Trophoblast cell (in vitro differentiated cells and primary cell): ENCODE data around the gene ESRRG.

Source experiments
- DNase-seq, 2 donors: peaks; one replicate each; pipeline ENCODE4 v3.0.0-alpha.2; 2016
- H2AFZ ChIP-seq: 2 replicates; pipeline ENCODE4 v1.6.1; 2013; ENCODE audit warnings: low read length, moderate library complexity, mild to moderate bottlenecking; ENCODE audit not compliant: insufficient read depth, poor library complexity
- H2AK5ac ChIP-seq: 2 replicates; pipeline ENCODE4 v1.6.1; 2013; ENCODE audit warnings: mild to moderate bottlenecking, low read length
- H2BK120ac ChIP-seq: 2 replicates; pipeline ENCODE4 v1.6.1; 2013; ENCODE audit warnings: low read length, mild to moderate bottlenecking, moderate library complexity; ENCODE audit not compliant: insufficient read depth, poor library complexity
- H2BK12ac ChIP-seq: 2 replicates; pipeline ENCODE4 v1.6.1; 2013; ENCODE audit warnings: mild to moderate bottlenecking, low read length, moderate library complexity
- H2BK5ac ChIP-seq: 2 replicates; pipeline ENCODE4 v1.6.1; 2013; ENCODE audit warnings: low read length, low read depth, moderate library complexity, mild to moderate bottlenecking; ENCODE audit not compliant: poor library complexity
- H3K14ac ChIP-seq: 2 replicates; pipeline ENCODE4 v1.6.1; 2013; ENCODE audit warnings: mild to moderate bottlenecking, low read length
- H3K18ac ChIP-seq: 2 replicates; pipeline ENCODE4 v1.6.1; 2013; ENCODE audit warnings: mild to moderate bottlenecking, low read length
- H3K23ac ChIP-seq: 2 replicates; pipeline ENCODE4 v1.6.1; 2013; ENCODE audit warnings: low read length
- H3K27ac ChIP-seq: 2 replicates; pipeline ENCODE4 v1.5.1; 2013; ENCODE audit warnings: low read depth, mild to moderate bottlenecking, inconsistent platforms, low read length, moderate library complexity
- H3K27me3 ChIP-seq: 2 replicates; pipeline ENCODE4 v1.6.1; 2013; ENCODE audit warnings: inconsistent platforms, mild to moderate bottlenecking, low read length, moderate library complexity; ENCODE audit not compliant: insufficient read depth
- H3K36me3 ChIP-seq, 2 experiments: 1 replicate in 1 of 2; 2 replicates in 1 of 2; pipeline ENCODE4 v1.6.1; 2013; ENCODE audit warnings: low read length in 2 of 2, mild to moderate bottlenecking in 2 of 2, moderate library complexity in 1 of 2; ENCODE audit not compliant: insufficient read depth in 2 of 2, control insufficient read depth in 1 of 2
- H3K4ac ChIP-seq: 2 replicates; pipeline ENCODE4 v1.6.1; 2013; ENCODE audit warnings: low read depth, mild to moderate bottlenecking, low read length, moderate library complexity
- H3K4me1 ChIP-seq, 2 experiments: 1 replicate in 1 of 2; 2 replicates in 1 of 2; pipeline ENCODE4 v1.6.1; 2013; ENCODE audit warnings: low read length in 2 of 2, mild to moderate bottlenecking in 2 of 2, moderate library complexity in 1 of 2; ENCODE audit not compliant: insufficient read depth in 2 of 2, control insufficient read depth in 1 of 2
- H3K4me2 ChIP-seq: 2 replicates; pipeline ENCODE4 v1.6.1; 2013; ENCODE audit warnings: inconsistent platforms, mild to moderate bottlenecking, low read length, moderate library complexity
- H3K4me3 ChIP-seq: 2 replicates; pipeline ENCODE4 v1.5.1; 2013; ENCODE audit warnings: mild to moderate bottlenecking, low read depth, low read length, inconsistent platforms
- H3K79me1 ChIP-seq: one replicate; pipeline ENCODE4 v1.6.1; 2013; ENCODE audit warnings: low read length
- H3K79me2 ChIP-seq: 2 replicates; pipeline ENCODE4 v1.6.1; 2013; ENCODE audit warnings: low read length, mild to moderate bottlenecking; ENCODE audit not compliant: control insufficient read depth, insufficient read depth, poor library complexity
- H3K9ac ChIP-seq: 2 replicates; pipeline ENCODE4 v1.6.1; 2013; ENCODE audit warnings: mild to moderate bottlenecking, low read length
- H3K9me3 ChIP-seq: 2 replicates; pipeline ENCODE4 v1.6.1; 2013; ENCODE audit warnings: low read depth, mild to moderate bottlenecking, control low read depth, inconsistent platforms, low read length; ENCODE audit not compliant: insufficient read depth
- H4K12ac ChIP-seq: 2 replicates; pipeline ENCODE4 v1.6.1; 2013; ENCODE audit warnings: low read depth, mild to moderate bottlenecking, low read length, moderate library complexity
- H4K8ac ChIP-seq: 2 replicates; pipeline ENCODE4 v1.6.1; 2013; ENCODE audit warnings: low read depth, mild to moderate bottlenecking, low read length, moderate library complexity
- H4K91ac ChIP-seq: one replicate; pipeline ENCODE4 v1.6.1; 2013; ENCODE audit warnings: low read depth, mild to moderate bottlenecking, low read length, moderate library complexity
- WGBS: extraction: QIAGEN DNeasy Blood & Tissue Kit; methylation state at CpG from one replicate; pipeline ENCODE4 v1.1.7; 2013; ENCODE audit warnings: missing lambda C conversion rate; ENCODE audit not compliant: insufficient read length, insufficient coverage; ENCODE audit errors: extremely low coverage; 5-methylcytosine and 5-hydroxymethylcytosine counted together

The ESRRG gene

DNA sequence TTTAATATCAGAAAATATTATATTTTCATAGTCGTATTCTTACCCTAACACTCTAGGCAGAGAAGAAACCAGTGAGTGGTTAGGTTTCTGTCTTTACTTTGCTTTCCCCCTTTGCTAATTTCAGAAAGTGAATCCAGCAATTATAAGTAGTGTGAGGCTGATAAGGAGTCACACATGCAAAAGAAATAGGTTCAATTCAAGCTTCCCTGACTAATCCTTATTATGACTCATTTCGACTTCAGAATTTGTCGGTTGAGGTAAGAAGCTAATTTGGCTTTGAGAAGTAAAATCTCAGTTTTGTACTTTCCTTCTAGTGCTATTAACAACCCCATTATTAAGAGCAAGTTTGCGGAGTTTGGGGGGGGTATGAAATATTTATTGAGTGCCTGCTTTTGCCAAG, 22.4 kb downstream of the ESRRG start:
- Histone ChIP-seq H2AFZ (no peak overlapping the region), H2BK5ac (no peak overlapping the region), H2BK12ac (no peak overlapping the region), H4K12ac (no peak overlapping the region), H3K18ac (no peak overlapping the region), H2AK5ac (no peak overlapping the region), H3K79me2 (no peaks in the 10 kb centered on the region), H3K9me3 (no peaks in the 10 kb centered on the region), H3K27me3 (no peaks in the 10 kb centered on the region), H3K14ac (no peak overlapping the region), H3K23ac (no peak overlapping the region), H4K91ac (no peak overlapping the region), H2BK120ac (no peak overlapping the region), H3K4me3 (no peak overlapping the region), H3K4me1 (no peaks in the 10 kb centered on the region), H3K9ac (no peak overlapping the region), H3K36me3 (no peaks in the 10 kb centered on the region), H3K4me2 (no peak overlapping the region), H3K4ac (no peak overlapping the region), H3K27ac (no peak overlapping the region), H4K8ac (no peak overlapping the region), H3K79me1 (no peaks in the 10 kb centered on the region)
- no CpG with 5 or more reads among the region's 4 CpGs for WGBS
- DNase-seq = no peak

DNA sequence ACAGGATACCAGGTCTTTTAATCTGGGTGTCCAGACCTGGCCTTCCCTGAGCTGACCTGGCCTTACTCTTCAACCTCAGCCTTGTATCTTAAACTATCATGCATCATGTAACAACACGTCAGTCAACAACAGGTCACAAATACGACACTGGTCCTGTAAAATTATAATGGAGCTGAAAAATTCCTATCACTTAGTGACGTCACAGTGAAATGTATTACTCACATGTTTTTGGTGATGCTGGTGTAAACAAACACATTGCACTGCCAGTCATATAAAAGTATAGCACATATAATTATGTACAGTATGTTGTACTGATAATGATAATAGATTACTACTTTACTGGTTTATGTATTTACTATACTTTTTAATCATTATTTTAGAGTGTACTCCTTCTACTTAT, 31.5 kb downstream of the ESRRG start:
- H3K79me1 ChIP-seq = no peaks in the 10 kb centered on the region
- no peak overlapping the region for H2AK5ac ChIP-seq
- no peak overlapping the region for H3K4me2 ChIP-seq
- H4K8ac ChIP-seq = no peak overlapping the region
- no peak overlapping the region for H4K12ac ChIP-seq
- H3K4ac ChIP-seq = no peak overlapping the region
- DNase-seq = peak; percentile 40 to 90
- H3K23ac ChIP-seq = no peak overlapping the region
- no peak overlapping the region for H2BK5ac ChIP-seq
- no peak overlapping the region for H3K9ac ChIP-seq
- H3K27me3 ChIP-seq = no peaks in the 10 kb centered on the region
- peaks cover 0 to 2% of the 10 kb centered on the region in 2 experiments for H3K4me1 ChIP-seq
- H3K9me3 ChIP-seq = no peaks in the 10 kb centered on the region
- no peak overlapping the region for H3K18ac ChIP-seq
- WGBS = no CpG with 5 or more reads among the region's 3 CpGs
- no peak overlapping the region for H4K91ac ChIP-seq
- no peak overlapping the region for H2AFZ ChIP-seq
- H3K14ac ChIP-seq = no peak overlapping the region
- no peaks in the 10 kb centered on the region for H3K36me3 ChIP-seq
- H3K27ac ChIP-seq = no peak overlapping the region
- H2BK120ac ChIP-seq = no peak overlapping the region
- no peak overlapping the region for H3K4me3 ChIP-seq
- no peak overlapping the region for H2BK12ac ChIP-seq
- no peaks in the 10 kb centered on the region for H3K79me2 ChIP-seq

DNA sequence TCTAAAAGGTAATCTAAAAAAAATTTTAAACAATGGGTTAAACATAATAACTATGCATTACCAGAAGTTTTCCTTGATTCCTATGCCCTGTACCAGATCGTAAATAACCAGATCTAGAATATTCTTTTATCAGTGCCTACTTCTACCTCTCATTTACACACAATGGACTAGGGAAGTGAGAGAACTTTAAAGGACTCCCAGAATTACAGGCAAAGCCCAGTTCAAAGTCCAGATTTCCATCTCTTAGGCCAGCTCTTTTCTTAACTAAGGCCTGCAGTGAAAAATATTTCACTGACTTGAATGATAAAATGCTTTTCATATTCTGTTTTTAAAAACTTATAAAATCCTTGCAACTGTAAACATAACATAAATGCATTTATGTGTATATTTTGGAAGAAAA, 32.6 kb downstream of the ESRRG start:
- H3K9ac ChIP-seq = no peak overlapping the region
- no peak overlapping the region for H3K4me2 ChIP-seq
- no peak overlapping the region for H3K27ac ChIP-seq
- DNase-seq = no peak
- H3K36me3 ChIP-seq = no peaks in the 10 kb centered on the region
- H3K18ac ChIP-seq = no peak overlapping the region
- no peak overlapping the region for H3K4ac ChIP-seq
- no peaks in the 10 kb centered on the region for H3K79me1 ChIP-seq
- no CpG with 5 or more reads among the region's 1 CpG for WGBS
- H3K9me3 ChIP-seq = no peaks in the 10 kb centered on the region
- H3K4me3 ChIP-seq = no peak overlapping the region
- H4K8ac ChIP-seq = no peak overlapping the region
- no peak overlapping the region for H3K23ac ChIP-seq
- no peak overlapping the region for H4K91ac ChIP-seq
- H4K12ac ChIP-seq = no peak overlapping the region
- no peak overlapping the region for H2BK5ac ChIP-seq
- no peaks in the 10 kb centered on the region for H3K27me3 ChIP-seq
- H2BK120ac ChIP-seq = no peak overlapping the region
- no peak overlapping the region for H2AFZ ChIP-seq
- H2BK12ac ChIP-seq = no peak overlapping the region
- H3K4me1 ChIP-seq = peaks cover 0 to 2% of the 10 kb centered on the region in 2 experiments
- no peak overlapping the region for H3K14ac ChIP-seq
- H2AK5ac ChIP-seq = no peak overlapping the region
- no peaks in the 10 kb centered on the region for H3K79me2 ChIP-seq

DNA sequence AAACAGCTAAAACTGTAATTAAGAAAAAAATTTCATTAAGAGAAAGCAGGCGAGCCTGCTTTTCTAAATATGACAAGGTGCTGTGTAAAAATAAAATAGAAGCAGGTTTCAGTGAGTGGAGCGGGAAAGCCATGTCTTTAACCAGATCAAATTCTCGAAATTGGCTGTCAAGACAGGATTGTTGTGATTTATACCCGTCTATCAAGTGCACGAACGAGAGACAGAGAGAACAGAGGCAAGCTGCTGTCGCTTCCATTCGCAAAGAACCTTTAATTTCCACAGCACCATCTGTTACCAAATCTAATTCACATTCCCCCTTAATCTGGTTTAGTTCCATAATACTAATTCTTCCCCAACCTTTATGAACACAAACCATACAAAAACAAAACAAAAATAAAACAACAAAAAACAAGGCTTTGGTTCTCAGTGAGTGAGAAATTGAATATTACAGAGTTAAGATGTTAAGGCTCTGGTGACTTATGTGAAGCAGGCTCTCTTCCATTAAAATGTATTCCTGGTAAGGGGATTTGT, 35.0 kb downstream of the ESRRG start:
- Histone ChIP-seq H3K14ac (no peak overlapping the region), H2BK120ac (no peak overlapping the region), H3K79me2 (no peaks in the 10 kb centered on the region), H4K91ac (no peak overlapping the region), H3K27ac (no peak overlapping the region), H2AFZ (no peak overlapping the region), H2AK5ac (no peak overlapping the region), H3K9ac (no peak overlapping the region), H3K9me3 (no peaks in the 10 kb centered on the region), H3K4me1 (peaks cover 0 to 2% of the 10 kb centered on the region in 2 experiments), H3K27me3 (no peaks in the 10 kb centered on the region), H3K79me1 (no peaks in the 10 kb centered on the region), H2BK12ac (no peak overlapping the region), H4K8ac (no peak overlapping the region), H3K4me2 (no peak overlapping the region), H2BK5ac (no peak overlapping the region), H3K36me3 (no peaks in the 10 kb centered on the region), H3K18ac (no peak overlapping the region), H3K4ac (no peak overlapping the region), H3K4me3 (no peak overlapping the region), H3K23ac (no peak overlapping the region), H4K12ac (no peak overlapping the region)
- DNase-seq = no peak
- WGBS = no CpG with 5 or more reads among the region's 8 CpGs
